WTC11 (cell line): ENCODE measurements around the gene ZNF367. TPM values are rescaled to one million over a fixed set of nuclear protein-coding genes. Genes with fewer than 3 reads are reported as not detected.

Experiments used
- ATAC-seq: fragments of 200-7000 bp; cut with Tn5 transposase; 2 replicates; pipeline ENCODE4 v1.10.0; 2021; ENCODE audit warnings: mild to moderate bottlenecking, moderate library complexity
- CTCF ChIA-PET: fragments of 300-600 bp; sonication (Branson Sonifier 250); formaldehyde crosslinking; loops from one replicate; lab custom pipeline; 2021; ENCODE audit warnings: antibody characterized with exemption; lab: Charles Lee
- POLR2A ChIA-PET: fragments of 350-600 bp; sonication (Branson Sonifier 250); formaldehyde crosslinking; loops from one replicate; lab custom pipeline; 2021; ENCODE audit warnings: antibody characterized with exemption; lab: Charles Lee
- DNase-seq: peaks from one replicate; pipeline ENCODE4 v3.0.0; 2021; ENCODE audit warnings: low spot score
- H3K27ac Mint-ChIP-seq: 2 replicates; pipeline ENCODE4 v1.8.0; 2021; ENCODE audit warnings: mixed read lengths
- H3K27me3 Mint-ChIP-seq: 2 replicates; pipeline ENCODE4 v1.8.0; 2021; ENCODE audit warnings: low read depth, mild to moderate bottlenecking, moderate library complexity, mixed read lengths
- H3K36me3 Mint-ChIP-seq: 2 replicates; pipeline ENCODE4 v1.8.0; 2021; ENCODE audit warnings: mixed read lengths
- H3K4me1 Mint-ChIP-seq: 2 replicates; pipeline ENCODE4 v1.8.0; 2022; ENCODE audit warnings: mixed read lengths
- H3K4me3 Mint-ChIP-seq: 2 replicates; pipeline ENCODE4 v1.8.0; 2021; ENCODE audit warnings: mild to moderate bottlenecking, moderate library complexity, mixed read lengths
- H3K9me3 Mint-ChIP-seq: 2 replicates; pipeline ENCODE4 v1.8.0; 2021; ENCODE audit warnings: mixed read lengths
- ARID4B ChIP-seq: sonication (generic); formaldehyde crosslinking; IDR thresholded peaks from 2 replicates; pipeline ENCODE4 v1.8.0; 2023; ENCODE audit warnings: missing genetic modification reagents, mild to moderate bottlenecking, borderline replicate concordance
- ATF2 ChIP-seq: sonication (generic); formaldehyde crosslinking; IDR thresholded peaks from 2 replicates; pipeline ENCODE4 v1.8.1; 2022; ENCODE audit warnings: low read depth, missing genetic modification reagents, borderline replicate concordance
- ATF3 ChIP-seq: sonication (generic); formaldehyde crosslinking; conservative IDR thresholded peaks from 2 replicates; pipeline ENCODE4 v1.8.1; 2022; ENCODE audit warnings: mild to moderate bottlenecking, missing genetic modification reagents
- ATF6 ChIP-seq: sonication (generic); formaldehyde crosslinking; IDR thresholded peaks from 2 replicates; pipeline ENCODE4 v1.8.1; 2023; ENCODE audit warnings: mild to moderate bottlenecking, missing genetic modification reagents
- CBFB ChIP-seq: sonication (generic); formaldehyde crosslinking; IDR thresholded peaks from 2 replicates; pipeline ENCODE4 v1.8.1; 2022; ENCODE audit warnings: mild to moderate bottlenecking, low read depth, missing genetic modification reagents
- ELF4 ChIP-seq: sonication (generic); formaldehyde crosslinking; IDR thresholded peaks from 2 replicates; pipeline ENCODE4 v1.8.1; 2022; ENCODE audit warnings: low read depth, mild to moderate bottlenecking, moderate library complexity, missing genetic modification reagents
- FOXK1 ChIP-seq: sonication (generic); formaldehyde crosslinking; IDR thresholded peaks from 2 replicates; pipeline ENCODE4 v1.8.0; 2022; ENCODE audit warnings: mild to moderate bottlenecking, moderate library complexity, missing genetic modification reagents
- FOXP4 ChIP-seq: sonication (generic); formaldehyde crosslinking; IDR thresholded peaks from 2 replicates; pipeline ENCODE4 v1.8.0; 2022; ENCODE audit warnings: mild to moderate bottlenecking, missing genetic modification reagents
- HMGXB4 ChIP-seq: sonication (generic); formaldehyde crosslinking; IDR thresholded peaks from 2 replicates; pipeline ENCODE4 v1.8.1; 2023; ENCODE audit warnings: mild to moderate bottlenecking, moderate library complexity, missing genetic modification reagents
- JUN ChIP-seq: sonication (generic); formaldehyde crosslinking; IDR thresholded peaks from 2 replicates; pipeline ENCODE4 v1.8.0; 2023; ENCODE audit warnings: mild to moderate bottlenecking, missing genetic modification reagents
- MLX ChIP-seq: sonication (generic); formaldehyde crosslinking; IDR thresholded peaks from 2 replicates; pipeline ENCODE4 v1.8.1; 2023; ENCODE audit warnings: mild to moderate bottlenecking, missing genetic modification reagents, moderate library complexity
- NFYB ChIP-seq: sonication (generic); formaldehyde crosslinking; conservative IDR thresholded peaks from 2 replicates; pipeline ENCODE4 v1.8.0; 2022; ENCODE audit warnings: low read depth, missing genetic modification reagents
- OVOL2 ChIP-seq: fragments of 250-450 bp; sonication (Bioruptor Pico); IDR thresholded peaks from 2 replicates; pipeline ENCODE4 v1.9.0; 2021; ENCODE audit warnings: mild to moderate bottlenecking, borderline replicate concordance
- SMAD4 ChIP-seq: sonication (generic); formaldehyde crosslinking; IDR thresholded peaks from 2 replicates; pipeline ENCODE4 v1.8.0; 2022; ENCODE audit warnings: mild to moderate bottlenecking, missing genetic modification reagents
- ZBTB21 ChIP-seq: sonication (generic); formaldehyde crosslinking; IDR thresholded peaks from 2 replicates; pipeline ENCODE4 v1.8.1; 2023; ENCODE audit warnings: mild to moderate bottlenecking, missing genetic modification reagents, borderline replicate concordance
- ZMAT4 ChIP-seq: fragments of 250-450 bp; sonication (Bioruptor Pico); IDR thresholded peaks from 2 replicates; pipeline ENCODE4 v1.9.0; 2021; ENCODE audit warnings: mild to moderate bottlenecking
- total RNA-seq: library from RNA; stranded (reverse); gene quantifications from 3 replicates; pipeline ENCODE4 v1.2.3, GENCODE V29; 2021

The ZNF367 gene
- total RNA-seq, 1 experiment from 2014 or later = 7.4 TPM

- CTCF ChIA-PET = no interaction called here
- Mint-ChIP-seq H3K27me3 (no peaks in the 10 kb centered on the region; the same call in 1 of the 2 replicates), H3K36me3 (no peaks in the 10 kb centered on the region; the same call in 1 of the 2 replicates), H3K27ac (0 out of 2 replicates have a peak overlapping the region, but pooled peaks have one; percentile 38), H3K4me1 (peaks cover 32% of the 10 kb centered on the region)
- POLR2A ChIA-PET = no interaction called here
- TF ChIP-seq JUN (CRISPR knock-in tag) (no peak), ELF4 (CRISPR knock-in tag) (no peak), ATF3 (no peak), HMGXB4 (CRISPR knock-in tag) (no peak), FOXK1 (CRISPR knock-in tag) (no peak), ZMAT4 (CRISPR knock-in tag) (no peak), NFYB (no peak), ARID4B (CRISPR knock-in tag) (no peak), ATF2 (CRISPR knock-in tag) (no peak), MLX (CRISPR knock-in tag) (no peak), ATF6 (CRISPR knock-in tag) (no peak), OVOL2 (CRISPR knock-in tag) (no peak), SMAD4 (CRISPR knock-in tag) (no peak), CBFB (no peak), FOXP4 (CRISPR knock-in tag) (no peak), ZBTB21 (CRISPR knock-in tag) (no peak)
- TF ChIP-seq, all 79 proteins: peak for 0
- no peak for ATAC-seq
- DNase-seq = no peak
- Mint-ChIP-seq H3K4me3 (no peak overlapping the region), H3K9me3 (no peaks in the 10 kb centered on the region)
Observed at GRCh38 chr9:96379461-96379860, 38.7 kb downstream of the ZNF367 start.
